GM21381 (cell line): ENCODE results near the gene LRP1B.

Source experiments
- ATAC-seq: cut with Tn5 transposase; IDR thresholded peaks from one replicate; pipeline ENCODE4 v1.9.1; 2021; ENCODE audit warnings: mild to moderate bottlenecking, moderate library complexity; ENCODE audit not compliant: unreplicated experiment

LRP1B gene

DNA sequence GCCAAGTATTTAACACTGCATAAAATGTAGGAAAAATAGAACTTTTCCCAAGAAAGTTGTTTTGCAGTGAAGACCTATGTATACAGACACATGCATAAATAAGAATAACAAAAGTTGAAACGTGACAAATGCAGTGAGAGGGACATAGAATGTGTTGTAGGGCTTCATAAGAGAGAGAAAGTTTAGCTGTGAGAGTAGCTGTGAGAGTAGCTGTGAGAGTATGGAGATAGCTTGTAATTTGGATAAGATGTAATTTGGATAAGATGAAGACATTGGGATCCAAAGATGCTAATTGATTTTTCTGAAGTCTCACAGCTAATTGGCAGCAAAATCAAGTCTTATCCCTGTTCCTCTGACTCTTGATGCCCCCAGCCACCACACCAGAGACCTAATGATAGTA is 170.9 kb downstream of the LRP1B start:
- no peak for ATAC-seq

DNA sequence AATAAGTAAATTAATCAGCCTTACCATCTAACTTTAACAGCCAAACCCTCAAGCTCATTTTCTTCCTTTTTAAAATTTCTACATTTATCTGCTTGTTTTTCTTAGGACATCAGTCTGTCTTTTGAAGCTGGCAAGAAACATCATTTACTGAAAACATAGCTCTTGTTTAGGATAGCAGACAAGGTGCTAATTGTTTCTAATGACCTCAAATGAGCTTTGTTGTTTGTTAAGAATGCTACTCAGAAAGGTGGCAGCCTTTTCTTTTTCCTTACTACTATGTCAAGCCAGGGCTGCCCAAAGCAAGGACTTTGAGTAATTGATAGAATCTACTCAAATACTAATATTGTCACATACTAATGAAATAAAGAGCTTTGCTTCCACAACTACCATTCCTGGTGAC is 171.8 kb downstream of the LRP1B start:
- no peak for ATAC-seq

DNA sequence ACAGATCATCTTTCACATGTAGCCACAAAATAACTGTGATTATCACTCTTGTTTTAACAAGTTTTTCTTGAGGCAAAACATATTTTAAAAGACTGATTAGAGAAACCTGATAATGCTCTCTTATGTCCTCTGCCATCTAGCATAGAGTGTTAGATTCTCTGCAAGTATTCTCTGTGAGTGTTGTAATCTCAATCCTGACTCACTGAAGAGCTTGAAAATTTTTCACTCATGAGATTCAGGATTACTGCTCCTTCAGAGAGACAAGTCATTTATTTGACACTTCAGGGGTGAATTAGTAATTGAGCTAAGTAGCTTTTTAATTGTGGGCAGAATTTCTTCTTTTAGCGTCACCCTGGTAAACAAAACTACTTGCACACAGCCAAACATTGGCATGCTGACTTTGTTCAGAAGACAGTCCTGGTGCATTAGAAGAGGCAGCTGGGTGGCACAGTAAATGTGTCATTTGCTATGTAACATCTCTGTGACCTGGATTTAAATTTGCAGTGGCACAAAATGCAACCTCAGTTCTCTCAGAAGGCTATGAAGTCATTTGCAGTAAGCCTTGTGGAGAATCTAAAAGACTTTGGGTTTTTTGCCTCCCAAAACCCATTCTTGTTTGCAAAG is 172.9 kb downstream of the LRP1B start:
- ATAC-seq, result no peak

GRCh38 chr2:141957321-141957720 is 173.5 kb downstream of the LRP1B start:
- no peak for ATAC-seq

DNA sequence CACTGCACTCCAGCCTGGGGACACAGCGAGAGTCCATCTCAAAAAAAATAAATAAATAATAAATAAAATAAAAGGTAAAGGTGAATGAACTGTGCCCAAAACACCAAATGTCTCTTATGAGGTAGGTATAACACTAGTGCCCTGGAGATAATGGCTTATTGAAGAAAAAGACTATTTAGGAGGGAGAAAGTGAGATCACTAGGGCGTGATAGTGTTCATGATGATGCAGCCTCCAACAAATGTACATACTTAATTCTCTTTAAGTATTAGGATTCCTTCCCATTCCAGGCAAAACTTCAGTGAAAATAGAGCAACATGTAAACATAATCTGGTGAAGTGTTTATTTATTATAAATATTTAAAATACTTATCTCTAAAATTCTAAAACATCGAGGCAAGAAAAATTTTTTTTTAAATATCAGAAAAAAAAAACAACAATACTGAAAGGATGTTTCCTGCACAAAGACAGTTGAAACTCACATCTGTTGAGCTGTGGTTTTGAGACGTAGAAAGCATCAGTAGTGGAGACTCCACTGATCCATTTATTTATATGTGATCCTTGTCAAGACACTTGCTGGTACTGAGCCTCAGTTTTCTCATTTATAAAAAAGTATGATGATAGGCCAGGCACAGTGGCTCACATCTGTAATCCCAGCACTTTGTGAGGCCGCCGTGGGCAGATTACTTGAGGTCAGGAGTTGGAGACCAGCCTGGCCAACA is 183.3 kb downstream of the LRP1B start:
- no peak for ATAC-seq

DNA sequence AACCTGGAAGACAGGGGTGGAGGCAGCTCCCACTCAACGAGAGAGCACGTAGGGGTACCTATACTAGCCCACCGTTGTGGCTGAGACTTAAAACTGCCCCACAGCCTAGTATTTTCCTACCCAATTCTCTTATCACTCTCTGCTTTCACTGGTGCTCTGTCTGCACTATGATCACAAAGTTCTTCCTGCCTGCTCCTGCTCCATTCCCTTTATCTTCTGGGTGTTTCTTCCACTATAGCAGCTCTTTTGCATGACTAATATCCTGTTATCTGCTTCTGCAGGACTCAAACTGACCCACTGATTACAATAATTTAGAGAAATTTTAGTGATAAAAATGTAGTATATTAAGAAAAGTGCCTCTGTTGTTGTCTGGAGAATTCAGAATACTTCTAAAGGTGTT is 184.8 kb downstream of the LRP1B start:
- no peak for ATAC-seq

- no peak for ATAC-seq
Observed at GRCh38 chr2:141943918-141944317, 186.9 kb downstream of the LRP1B start.

DNA sequence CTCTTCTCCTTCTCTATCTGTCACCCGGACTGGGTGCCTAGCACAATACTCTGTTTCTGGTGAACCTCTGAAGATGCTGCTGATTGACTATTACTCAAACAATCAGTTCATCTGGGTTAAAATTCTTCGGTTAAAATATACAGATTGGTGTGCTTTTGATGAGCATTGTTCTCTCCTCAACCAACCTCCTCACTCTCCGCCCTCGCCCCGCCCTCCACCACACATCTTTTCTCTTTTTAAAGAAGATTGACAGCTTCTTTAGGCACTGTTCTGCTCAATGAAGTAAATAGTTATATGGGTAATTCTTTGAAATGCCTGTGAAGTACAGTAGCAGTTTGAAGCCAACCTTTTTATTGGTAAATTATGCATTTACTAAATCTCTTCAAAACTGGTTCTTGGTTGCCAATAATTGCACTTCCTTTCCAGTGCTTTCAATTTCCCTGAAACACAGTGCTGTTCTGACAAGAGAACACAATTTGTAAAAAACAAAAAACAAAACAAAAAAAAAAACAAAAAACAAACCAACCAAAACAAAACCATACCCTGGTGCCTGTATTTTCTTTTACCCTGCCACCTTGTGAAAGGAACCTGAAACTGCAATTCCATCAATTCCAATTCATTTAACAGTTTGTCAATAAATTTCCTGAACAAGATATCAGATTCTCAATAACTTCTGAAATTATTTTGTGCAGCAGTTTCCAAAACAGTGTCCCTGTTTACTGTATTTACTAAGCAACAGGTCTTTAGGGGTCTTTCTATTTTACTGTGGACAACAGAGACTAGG is 188.6 kb downstream of the LRP1B start:
- ATAC-seq, result no peak

- no peak for ATAC-seq
Observed at GRCh38 chr2:141941210-141941714, 189.6 kb downstream of the LRP1B start.

DNA sequence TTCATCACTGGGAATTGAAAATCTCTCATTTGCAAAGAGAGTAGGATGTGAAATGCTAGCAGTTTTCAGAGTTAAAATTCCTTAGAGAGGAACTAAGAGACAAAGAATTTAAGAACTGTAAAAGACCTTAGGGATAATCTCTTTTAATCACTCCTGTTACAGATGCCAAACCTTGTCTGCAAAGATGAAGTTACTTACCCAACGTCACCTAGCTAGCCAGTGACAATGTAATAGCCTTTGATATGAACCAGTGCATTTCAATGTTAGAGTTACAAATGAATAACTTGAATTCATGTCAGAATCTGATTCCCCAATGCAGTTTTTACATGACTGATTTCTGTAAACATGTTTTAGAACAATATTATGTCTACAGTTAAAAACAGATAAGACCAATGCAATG is 190.1 kb downstream of the LRP1B start:
- ATAC-seq, result no peak

- ATAC-seq, result no peak
Observed at GRCh38 chr2:141933226-141933625, 197.6 kb downstream of the LRP1B start.

DNA sequence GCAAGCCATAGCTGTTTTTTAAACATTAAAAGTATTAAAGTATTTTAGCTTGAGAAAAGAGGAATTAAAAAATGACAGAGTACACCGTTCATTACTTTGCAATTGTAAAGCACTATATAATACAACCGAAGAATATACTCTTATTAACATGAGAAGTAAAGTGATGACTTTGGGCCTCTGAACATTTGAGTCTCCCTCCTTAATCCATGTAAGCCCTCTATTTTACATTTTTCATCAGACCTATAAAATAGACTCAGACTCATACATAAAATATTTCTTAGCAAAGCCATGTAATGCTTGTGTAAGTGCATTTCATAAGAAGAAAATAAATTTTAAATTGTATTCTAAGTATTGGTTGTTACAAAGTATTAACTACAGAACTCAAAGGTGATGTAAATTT is 198.6 kb downstream of the LRP1B start:
- ATAC-seq, result no peak

GRCh38 chr2:141931797-141932196 is 199.0 kb downstream of the LRP1B start:
- ATAC-seq, result no peak

DNA sequence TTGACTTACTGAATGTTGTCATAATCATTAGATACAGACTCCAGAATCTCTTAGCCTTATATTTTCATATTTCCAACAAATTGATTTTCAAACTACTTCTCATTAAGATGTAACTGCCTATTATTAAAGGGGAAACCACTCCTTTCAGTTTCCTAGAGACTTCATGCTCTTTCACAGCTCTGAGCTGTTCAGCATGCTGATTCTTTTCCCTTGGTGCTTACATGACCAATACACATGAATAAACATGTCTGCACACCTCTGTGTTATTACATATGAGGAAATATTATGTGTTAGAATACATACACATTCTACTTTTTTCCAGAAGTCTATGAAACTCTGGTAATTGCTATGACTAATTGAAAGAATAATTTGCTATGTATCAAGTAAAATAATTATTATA is 200.0 kb downstream of the LRP1B start:
- no peak for ATAC-seq

DNA sequence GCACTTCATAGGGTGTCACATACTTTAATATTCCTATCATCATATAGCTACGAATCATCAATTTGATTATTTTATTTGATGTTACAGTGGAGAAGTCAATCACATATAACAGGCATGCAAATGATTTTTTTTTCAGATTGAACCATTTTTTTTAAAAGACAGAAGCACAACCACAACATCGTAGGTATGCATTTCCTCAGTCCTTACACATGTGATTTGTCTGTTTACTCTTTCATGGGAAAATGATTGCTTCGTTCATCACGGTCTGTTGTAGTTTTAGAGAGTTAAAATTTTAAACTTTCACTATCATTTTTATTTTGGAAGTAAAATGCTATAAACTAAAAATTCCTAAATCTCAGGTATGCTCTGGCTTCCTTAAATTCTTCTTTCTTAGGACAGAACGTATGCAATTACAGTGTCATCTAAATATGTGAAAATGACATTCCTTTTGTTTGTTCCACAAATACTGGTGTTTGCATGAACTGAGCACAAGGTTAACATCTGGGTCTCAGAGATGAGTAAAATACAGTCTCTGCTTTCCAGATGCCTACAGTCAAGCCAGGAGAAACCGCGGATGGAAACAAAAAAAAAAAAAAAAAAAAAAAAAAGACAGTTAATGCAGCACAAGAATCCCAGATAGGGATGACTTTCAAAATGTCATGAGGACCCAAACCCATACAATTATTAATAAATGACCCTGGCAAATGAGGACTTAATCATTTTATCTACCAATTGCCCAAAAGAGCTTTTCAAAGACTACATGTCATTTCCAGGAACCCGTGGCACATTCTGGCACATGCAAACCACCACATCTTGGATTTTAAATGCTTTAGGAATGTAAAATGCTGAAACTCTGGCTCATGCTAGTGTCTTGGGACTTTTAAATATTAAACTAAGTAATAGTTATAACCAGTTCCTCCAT is 201.2 kb downstream of the LRP1B start:
- ATAC-seq, result no peak

GRCh38 chr2:141928476-141928875 is 202.3 kb downstream of the LRP1B start:
- no peak for ATAC-seq

DNA sequence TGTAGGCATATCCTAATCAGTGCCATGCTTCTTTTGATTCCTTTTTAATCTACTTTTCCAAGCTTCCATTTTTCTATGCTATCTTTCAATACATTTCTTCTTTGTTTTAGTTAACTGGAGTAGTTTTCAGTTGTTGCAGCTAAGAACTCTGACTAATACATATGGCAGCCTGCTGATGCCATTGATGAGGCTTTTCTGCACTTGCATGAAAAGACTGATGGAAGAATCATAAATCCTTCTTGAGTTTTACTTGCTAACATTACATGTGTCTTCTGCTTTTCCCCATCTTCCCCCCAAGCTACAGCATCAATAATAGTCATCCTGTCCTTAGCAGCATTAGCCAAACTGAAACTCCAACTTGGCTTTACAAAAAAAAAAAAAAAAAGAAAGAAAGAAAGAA is 203.3 kb downstream of the LRP1B start:
- ATAC-seq, result no peak

DNA sequence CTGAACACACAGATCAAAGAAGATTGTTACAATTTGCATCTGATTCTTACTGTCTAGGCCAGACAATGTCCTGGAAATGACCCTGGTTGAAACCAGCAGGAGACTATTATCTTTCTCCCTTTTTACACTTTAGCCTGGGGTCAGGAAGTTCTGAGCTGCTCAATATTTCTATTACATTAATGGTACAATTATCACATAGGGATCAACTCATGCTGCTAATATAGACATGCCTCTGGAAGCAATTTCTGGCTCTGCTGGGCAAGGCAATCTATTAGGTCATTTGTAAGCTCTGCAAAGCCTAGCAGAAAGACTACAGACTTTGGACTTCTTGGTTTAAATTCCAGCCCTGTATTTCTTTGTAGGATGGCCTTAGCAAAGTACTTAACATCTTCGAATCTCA is 205.3 kb downstream of the LRP1B start:
- ATAC-seq, result no peak

- ATAC-seq, result no peak
Observed at GRCh38 chr2:141923657-141924056, 207.2 kb downstream of the LRP1B start.

DNA sequence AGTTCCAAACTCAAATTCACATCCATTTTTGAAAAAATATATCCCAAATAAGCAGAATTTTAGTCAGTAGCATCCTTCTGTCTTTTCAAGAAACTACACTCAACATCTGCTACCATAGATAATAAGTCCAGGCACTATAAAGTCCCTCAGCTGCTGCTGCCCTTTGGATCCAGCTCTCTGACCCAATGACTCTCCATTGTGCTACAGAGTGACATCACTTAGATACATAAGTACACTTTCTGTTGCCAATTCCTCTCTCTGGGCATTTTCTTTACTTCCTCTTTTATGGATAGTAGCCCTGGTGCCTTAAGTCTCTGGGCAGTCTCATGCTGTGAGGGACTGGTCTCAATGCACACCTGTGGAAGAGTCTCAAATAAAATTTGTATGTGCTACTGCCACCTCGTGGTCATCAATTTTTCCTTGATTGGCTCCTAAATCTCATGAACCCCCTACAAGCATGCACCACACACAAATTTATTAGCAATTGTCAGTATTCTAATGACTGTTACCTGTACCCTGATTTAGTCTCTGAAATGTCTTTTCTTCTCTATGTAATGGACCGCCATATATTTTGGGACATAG is 219.2 kb downstream of the LRP1B start:
- ATAC-seq, result peak; percentile 69
